Measurements from ENCODE around the gene TIMM29. TPM values are rescaled to one million over a fixed set of nuclear protein-coding genes. Genes with fewer than 3 reads are reported as not detected.

The TIMM29 gene
- total RNA-seq, 4 donors from 2014 or later: 25.7 to 36.3 (median 33.0) TPM

DNA sequence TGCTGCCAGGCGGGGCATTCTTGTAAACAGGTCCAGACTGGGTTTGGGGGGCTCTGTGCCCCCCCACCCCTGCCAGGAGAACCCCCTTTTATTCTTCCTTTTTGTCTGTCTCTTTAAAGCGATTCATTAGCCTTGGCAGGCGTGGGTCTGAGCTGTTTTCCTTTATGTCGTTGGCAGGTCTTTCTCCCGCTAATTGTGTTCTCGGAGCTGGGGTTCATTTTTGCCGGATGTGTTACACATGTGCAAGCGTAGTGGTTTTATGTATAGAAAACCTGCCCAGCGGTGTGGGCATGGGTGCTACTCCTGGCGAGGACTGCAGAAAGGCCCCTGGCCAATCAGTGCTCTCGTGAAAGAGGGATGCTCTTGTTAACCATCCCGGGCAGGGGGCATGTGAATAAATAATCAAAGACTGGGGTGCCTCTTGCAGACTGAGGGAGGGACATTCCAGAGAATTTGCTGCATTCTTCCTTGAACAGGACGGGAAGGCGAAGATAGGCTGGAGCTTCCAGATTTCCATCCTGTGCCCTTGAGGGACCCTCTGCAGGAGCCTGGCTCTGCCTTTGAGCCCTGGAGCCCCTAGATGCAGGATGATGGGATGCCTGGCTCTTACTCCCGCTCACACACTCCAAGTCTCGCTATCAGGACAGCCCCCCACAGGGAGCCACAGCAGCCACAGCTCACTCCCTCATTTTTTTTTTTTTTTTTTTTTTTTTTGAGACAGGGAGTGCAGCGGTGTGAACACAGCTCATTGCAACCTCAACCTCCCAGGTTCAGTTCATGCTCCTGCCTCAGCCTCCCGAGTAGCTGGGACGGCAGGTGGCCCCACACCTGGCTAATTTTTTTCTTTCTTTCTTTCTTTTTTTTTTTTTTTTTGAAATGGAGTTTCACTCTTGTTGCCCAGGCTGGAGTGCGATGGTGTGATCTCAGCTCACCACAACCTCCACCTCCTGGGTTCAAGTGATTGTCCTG lies 43.1 kb upstream of the TIMM29 start:
- 69% methylated on average over 20 of the region's 20 CpGs for WGBS
- TF ChIP-seq, protein P1, sequence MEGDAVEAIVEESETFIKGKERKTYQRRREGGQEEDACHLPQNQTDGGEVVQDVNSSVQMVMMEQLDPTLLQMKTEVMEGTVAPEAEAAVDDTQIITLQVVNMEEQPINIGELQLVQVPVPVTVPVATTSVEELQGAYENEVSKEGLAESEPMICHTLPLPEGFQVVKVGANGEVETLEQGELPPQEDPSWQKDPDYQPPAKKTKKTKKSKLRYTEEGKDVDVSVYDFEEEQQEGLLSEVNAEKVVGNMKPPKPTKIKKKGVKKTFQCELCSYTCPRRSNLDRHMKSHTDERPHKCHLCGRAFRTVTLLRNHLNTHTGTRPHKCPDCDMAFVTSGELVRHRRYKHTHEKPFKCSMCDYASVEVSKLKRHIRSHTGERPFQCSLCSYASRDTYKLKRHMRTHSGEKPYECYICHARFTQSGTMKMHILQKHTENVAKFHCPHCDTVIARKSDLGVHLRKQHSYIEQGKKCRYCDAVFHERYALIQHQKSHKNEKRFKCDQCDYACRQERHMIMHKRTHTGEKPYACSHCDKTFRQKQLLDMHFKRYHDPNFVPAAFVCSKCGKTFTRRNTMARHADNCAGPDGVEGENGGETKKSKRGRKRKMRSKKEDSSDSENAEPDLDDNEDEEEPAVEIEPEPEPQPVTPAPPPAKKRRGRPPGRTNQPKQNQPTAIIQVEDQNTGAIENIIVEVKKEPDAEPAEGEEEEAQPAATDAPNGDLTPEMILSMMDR (IDR thresholded peaks at IDR 0.05): no peak
- no peak for TF ChIP-seq POLR2AphosphoS5 (IDR thresholded peaks at IDR 0.05)
- no peak for TF ChIP-seq EP300 (IDR thresholded peaks at IDR 0.05)
- no peak for TF ChIP-seq POLR2A (IDR thresholded peaks at IDR 0.05)
- no peaks in the 10 kb centered on the region for H3K9me3 ChIP-seq
- H3K4me1 ChIP-seq: peaks cover 36% of the 10 kb centered on the region
- H3K36me3 ChIP-seq: no peaks in the 10 kb centered on the region
- H3K4me3 ChIP-seq: no peak overlapping the region
- H3K27me3 ChIP-seq: no peaks in the 10 kb centered on the region
- DNase-seq (ENCODE audit: low spot score in 2 of 2): no peak
- peak overlapping the region; percentile 7 for H3K27ac ChIP-seq

DNA sequence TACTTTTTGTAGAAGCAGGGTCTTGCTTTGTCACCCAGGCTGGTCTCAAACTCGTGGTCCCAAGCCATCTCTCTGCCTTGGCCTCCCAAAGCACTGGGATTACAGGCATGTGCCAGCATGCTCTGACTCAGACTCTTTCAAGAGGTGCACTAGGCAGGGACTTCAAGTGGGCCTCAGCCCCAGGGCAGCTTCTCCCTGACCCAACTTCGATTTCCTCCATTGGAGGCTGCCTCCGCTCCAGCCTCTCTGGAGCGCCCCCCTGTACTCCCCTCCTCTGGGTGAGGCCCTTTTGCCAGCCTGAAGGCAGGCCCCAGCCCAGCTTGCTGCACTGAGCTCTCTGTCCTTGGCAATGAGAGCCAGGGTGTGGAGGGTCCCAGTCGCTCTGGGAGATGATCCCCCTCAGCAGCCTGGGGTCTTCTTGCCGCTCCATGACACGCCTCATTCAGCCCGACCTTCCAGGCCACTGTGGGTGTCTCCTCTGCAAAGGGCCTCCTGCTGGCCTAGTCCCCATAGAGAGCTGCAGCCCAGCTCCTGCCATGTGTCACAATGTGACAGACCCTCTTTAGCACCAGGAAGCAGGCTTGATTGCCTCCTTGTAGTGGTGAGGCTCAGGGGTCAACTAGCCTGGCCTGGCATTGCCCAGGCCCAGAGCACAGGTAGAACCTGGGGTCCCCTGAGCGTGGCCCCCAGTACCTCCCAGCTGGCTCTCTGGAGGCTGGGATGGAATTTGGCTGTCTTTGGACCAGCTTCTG lies 40.8 kb upstream of the TIMM29 start:
- no peaks in the 10 kb centered on the region for H3K36me3 ChIP-seq
- H3K4me3 ChIP-seq: no peak overlapping the region
- WGBS: 75% methylated on average over 9 of the region's 9 CpGs
- peaks cover 57% of the 10 kb centered on the region for H3K4me1 ChIP-seq
- H3K27me3 ChIP-seq: no peaks in the 10 kb centered on the region
- H3K9me3 ChIP-seq: no peaks in the 10 kb centered on the region
- DNase-seq (ENCODE audit: low spot score in 2 of 2): no peak
- H3K27ac ChIP-seq: no peak overlapping the region
- TF ChIP-seq, protein P1 (IDR thresholded peaks at IDR 0.05): no peak
- no peak for TF ChIP-seq EP300 (IDR thresholded peaks at IDR 0.05)
- TF ChIP-seq POLR2A (IDR thresholded peaks at IDR 0.05): no peak
- no peak for TF ChIP-seq POLR2AphosphoS5 (IDR thresholded peaks at IDR 0.05)

DNA sequence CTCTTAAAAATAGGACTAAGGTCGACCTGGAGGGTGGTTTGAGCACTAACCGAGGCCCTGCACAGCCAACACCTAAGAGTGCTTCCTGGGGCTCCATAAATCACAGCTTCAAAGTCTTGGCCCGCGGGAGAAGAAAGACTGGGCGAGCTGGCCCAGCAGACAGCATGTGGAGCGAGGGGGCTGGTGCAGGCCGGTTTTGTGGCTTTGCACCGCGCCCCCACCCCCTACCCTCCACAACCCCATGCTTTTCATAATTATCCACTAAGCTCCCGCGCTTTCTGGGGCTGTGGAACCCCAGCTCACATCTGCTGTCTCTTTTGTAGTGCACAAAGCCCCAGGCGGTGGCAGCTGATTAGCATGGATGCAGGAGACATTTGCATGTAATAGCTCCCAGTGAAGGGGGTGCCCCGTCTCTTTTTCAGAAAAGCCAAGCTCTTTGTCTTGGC lies 40.2 kb upstream of the TIMM29 start:
- H3K9me3 ChIP-seq: no peaks in the 10 kb centered on the region
- H3K4me3 ChIP-seq: no peak overlapping the region
- no peak overlapping the region for H3K27ac ChIP-seq
- peaks cover 58% of the 10 kb centered on the region for H3K4me1 ChIP-seq
- no peaks in the 10 kb centered on the region for H3K36me3 ChIP-seq
- H3K27me3 ChIP-seq: no peaks in the 10 kb centered on the region
- no peak for TF ChIP-seq POLR2AphosphoS5 (IDR thresholded peaks at IDR 0.05)
- TF ChIP-seq POLR2A (IDR thresholded peaks at IDR 0.05): no peak
- no peak for TF ChIP-seq EP300 (IDR thresholded peaks at IDR 0.05)
- WGBS: 41% methylated on average over 7 of the region's 13 CpGs
- DNase-seq (ENCODE audit: low spot score in 2 of 2): no peak

DNA sequence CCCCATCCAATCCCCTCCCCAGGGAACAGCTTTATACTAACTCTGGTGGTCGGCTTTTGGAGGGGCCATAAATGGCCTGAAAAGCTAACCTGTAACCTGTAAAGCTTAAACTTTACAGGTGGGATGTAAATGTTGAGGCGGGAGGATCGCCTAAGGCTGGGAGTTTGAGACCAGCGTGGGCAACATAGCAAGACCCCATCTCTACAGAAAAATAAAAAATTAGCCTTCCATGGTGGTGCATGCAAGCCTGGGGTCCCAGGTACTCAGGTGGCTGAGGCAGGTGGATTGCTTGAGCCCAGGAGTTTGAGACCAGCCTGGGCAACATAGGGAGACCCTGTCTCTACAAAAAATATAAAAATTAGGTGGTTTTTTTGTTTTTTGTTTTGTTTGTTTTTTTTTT lies 38.7 kb upstream of the TIMM29 start:
- Histone ChIP-seq H3K27ac (no peak overlapping the region), H3K4me3 (no peak overlapping the region), H3K27me3 (no peaks in the 10 kb centered on the region), H3K9me3 (no peaks in the 10 kb centered on the region), H3K36me3 (no peaks in the 10 kb centered on the region), H3K4me1 (peaks cover 60% of the 10 kb centered on the region)
- DNase-seq (ENCODE audit: low spot score in 2 of 2): no peak
- TF ChIP-seq POLR2AphosphoS5 (IDR thresholded peaks at IDR 0.05) (no peak), EP300 (IDR thresholded peaks at IDR 0.05) (no peak), POLR2A (IDR thresholded peaks at IDR 0.05) (no peak)
- TF ChIP-seq, protein P1 (IDR thresholded peaks at IDR 0.05): no peak
- 94% methylated on average over 4 of the region's 4 CpGs for WGBS

DNA sequence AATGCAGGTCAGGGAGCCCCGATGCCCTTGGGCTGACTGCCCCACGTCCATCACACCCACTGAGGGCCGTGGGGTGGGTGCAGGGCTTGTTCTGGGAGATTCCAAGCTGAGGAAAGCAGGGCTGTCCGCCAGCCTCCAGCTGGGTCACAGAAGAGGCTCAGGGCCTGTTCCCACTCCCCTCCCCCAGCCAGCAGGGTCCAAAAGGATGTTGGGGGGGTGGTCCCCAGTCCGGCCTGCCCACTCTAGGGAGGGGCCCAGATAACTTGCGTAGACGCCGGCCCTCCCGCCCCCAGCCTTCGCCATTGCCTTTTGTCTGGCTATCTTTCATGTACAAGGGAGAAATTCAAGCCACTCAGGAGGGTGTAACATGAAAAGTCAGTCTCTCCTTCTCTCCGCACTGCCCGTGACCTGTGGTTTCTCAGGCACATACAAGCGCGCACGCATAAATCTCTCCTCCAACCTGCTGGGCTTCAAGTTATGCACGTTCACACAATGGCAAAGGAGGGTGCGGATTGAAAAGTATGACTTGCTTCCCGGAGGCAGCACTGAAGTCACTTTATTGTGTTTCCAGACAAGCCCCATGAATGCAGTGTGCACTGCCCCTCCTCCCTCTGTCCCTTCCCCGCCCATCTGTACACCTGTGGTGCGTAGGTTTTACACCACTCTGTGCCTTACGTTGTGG lies 37.1 kb upstream of the TIMM29 start:
- TF ChIP-seq, protein P1 (IDR thresholded peaks at IDR 0.05): no peak
- TF ChIP-seq POLR2AphosphoS5 (IDR thresholded peaks at IDR 0.05) (no peak), POLR2A (IDR thresholded peaks at IDR 0.05) (no peak), EP300 (IDR thresholded peaks at IDR 0.05) (no peak)
- no peaks in the 10 kb centered on the region for H3K36me3 ChIP-seq
- no peak for DNase-seq (ENCODE audit: low spot score in 2 of 2)
- H3K4me1 ChIP-seq: peaks cover 61% of the 10 kb centered on the region
- H3K27me3 ChIP-seq: no peaks in the 10 kb centered on the region
- peak overlapping the region; percentile 78 for H3K27ac ChIP-seq
- WGBS: 46% methylated on average over 16 of the region's 21 CpGs
- H3K4me3 ChIP-seq: no peak overlapping the region
- H3K9me3 ChIP-seq: no peaks in the 10 kb centered on the region

All from suprapubic skin (tissue), 4 donors.